Testis (tissue), 2 donors: ENCODE results near the gene OLFML1.

ENCODE experiments used
- POLR2A ChIP-seq: fragments of 450-650 bp; IDR thresholded peaks from one replicate; pipeline ENCODE4 v1.6.1; 2017; ENCODE audit warnings: antibody characterized with exemption, mild to moderate bottlenecking, moderate library complexity
- TF ChIP-seq, protein P1 (sequence below), 3 experiments: fragments of 450-650 bp in 2 of 3; fragments of 200-600 bp in 1 of 3; sonication (generic) in 1 of 3; IDR thresholded peaks; one replicate each; pipeline ENCODE4 v1.5.1; 2016 to 2019; ENCODE audit warnings: antibody characterized with exemption in 3 of 3, mild to moderate bottlenecking in 2 of 3, moderate library complexity in 1 of 3

DNA sequence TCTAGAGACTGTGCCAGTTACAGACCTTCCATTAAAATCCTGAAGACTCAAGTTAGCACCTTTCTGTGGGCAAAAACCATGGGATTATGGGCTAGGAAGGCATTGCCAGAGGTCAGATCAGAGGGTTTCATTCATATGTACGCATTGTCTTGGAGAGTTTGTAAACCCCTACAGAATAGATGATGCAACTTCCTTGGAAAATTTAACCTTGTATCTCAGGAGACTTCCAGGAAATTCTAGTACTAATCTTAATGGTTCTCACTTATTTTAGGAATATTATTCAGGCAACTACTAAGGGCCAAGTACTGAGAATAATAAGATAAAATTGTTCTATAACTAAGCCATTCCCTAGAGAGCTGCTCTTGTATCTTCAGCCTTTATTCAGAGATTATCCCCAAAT lies 6.9 kb downstream of the OLFML1 start:
- TF ChIP-seq, protein P1, sequence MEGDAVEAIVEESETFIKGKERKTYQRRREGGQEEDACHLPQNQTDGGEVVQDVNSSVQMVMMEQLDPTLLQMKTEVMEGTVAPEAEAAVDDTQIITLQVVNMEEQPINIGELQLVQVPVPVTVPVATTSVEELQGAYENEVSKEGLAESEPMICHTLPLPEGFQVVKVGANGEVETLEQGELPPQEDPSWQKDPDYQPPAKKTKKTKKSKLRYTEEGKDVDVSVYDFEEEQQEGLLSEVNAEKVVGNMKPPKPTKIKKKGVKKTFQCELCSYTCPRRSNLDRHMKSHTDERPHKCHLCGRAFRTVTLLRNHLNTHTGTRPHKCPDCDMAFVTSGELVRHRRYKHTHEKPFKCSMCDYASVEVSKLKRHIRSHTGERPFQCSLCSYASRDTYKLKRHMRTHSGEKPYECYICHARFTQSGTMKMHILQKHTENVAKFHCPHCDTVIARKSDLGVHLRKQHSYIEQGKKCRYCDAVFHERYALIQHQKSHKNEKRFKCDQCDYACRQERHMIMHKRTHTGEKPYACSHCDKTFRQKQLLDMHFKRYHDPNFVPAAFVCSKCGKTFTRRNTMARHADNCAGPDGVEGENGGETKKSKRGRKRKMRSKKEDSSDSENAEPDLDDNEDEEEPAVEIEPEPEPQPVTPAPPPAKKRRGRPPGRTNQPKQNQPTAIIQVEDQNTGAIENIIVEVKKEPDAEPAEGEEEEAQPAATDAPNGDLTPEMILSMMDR (IDR thresholded peaks at IDR 0.05), result no peak
- TF ChIP-seq POLR2A, result no peak
